Prostate gland (tissue), 2 donors: Measurements from ENCODE around the gene KXD1. TPM values are rescaled to one million over a fixed set of nuclear protein-coding genes. Genes with fewer than 3 reads are reported as not detected.

ENCODE experiments used
- DNase-seq: peaks from one replicate; pipeline ENCODE4 v3.0.0-alpha.2; 2019; ENCODE audit warnings: low spot score
- H3K27ac ChIP-seq, 2 donors: fragments of 200-600 bp; sonication (generic); 2 replicates each; pipeline ENCODE4 v1.5.1; 2017 to 2019
- H3K27me3 ChIP-seq: fragments of 200-600 bp; sonication (generic); replicated peaks from 2 replicates; pipeline ENCODE4 v1.5.1; 2019; ENCODE audit not compliant: insufficient read depth
- H3K36me3 ChIP-seq, 2 donors: fragments of 200-600 bp; sonication (generic); 1 replicate in 1 of 2; 2 replicates in 1 of 2; pipeline versions ENCODE4 v1.5.1 to v1.8.1; 2017 to 2019
- H3K4me1 ChIP-seq: fragments of 200-600 bp; sonication (generic); replicated peaks from 2 replicates; pipeline ENCODE4 v1.5.1; 2019
- H3K4me3 ChIP-seq, 2 donors: fragments of 200-600 bp; sonication (generic); 2 replicates each; pipeline ENCODE4 v1.5.1; 2017 to 2019
- H3K9me3 ChIP-seq: fragments of 200-600 bp; sonication (generic); 2 replicates; pipeline ENCODE4 v1.5.1; 2017
- CTCF ChIP-seq, 4 experiments: fragments of 200-600 bp in 2 of 4; fragments of 450-650 bp in 2 of 4; sonication (generic) in 2 of 4; IDR thresholded peaks; 1 replicate in 3 of 4; 2 replicates in 1 of 4; pipeline ENCODE4 v1.5.1; 2016 to 2019; ENCODE audit warnings: antibody characterized with exemption in 4 of 4, mild to moderate bottlenecking in 2 of 4, moderate library complexity in 2 of 4
- POLR2A ChIP-seq: fragments of 450-650 bp; IDR thresholded peaks from one replicate; pipeline ENCODE4 v1.6.1; 2016; ENCODE audit warnings: antibody characterized with exemption, mild to moderate bottlenecking
- POLR2AphosphoS5 ChIP-seq: sonication (generic); formaldehyde crosslinking; IDR thresholded peaks from one replicate; pipeline ENCODE4 v1.6.1; 2017; ENCODE audit warnings: antibody characterized with exemption
- WGBS: methylation state at CpG from one replicate; pipeline ENCODE4 v1.1.5; 2018; 5-methylcytosine and 5-hydroxymethylcytosine counted together
- intact Hi-C: fragments of 100-400 bp; cut with DNase I; formaldehyde crosslinking; loops from one replicate; pipeline ENCODE4 v1.14.2; 2022
- total RNA-seq, 2 donors: library from RNA; depleted of rRNA; stranded (reverse); fragments of >200 nt; gene quantifications; one replicate each; pipeline ENCODE4 v1.1.0, GENCODE V29; 2016

KXD1 gene
- total RNA-seq, 2 donors from 2014 or later = 115 to 130 TPM

- Histone ChIP-seq H3K4me3 (no peak overlapping the region), H3K9me3 (no peaks in the 10 kb centered on the region), H3K27ac (no peak overlapping the region), H3K27me3 (peaks cover 16% of the 10 kb centered on the region), H3K4me1 (peaks cover 10% of the 10 kb centered on the region), H3K36me3 (no peaks in the 10 kb centered on the region)
- WGBS = 20% methylated on average over 24 of the region's 32 CpGs
- intact Hi-C loops = no loop called here
- no peak for DNase-seq
- TF ChIP-seq POLR2A (no peak), CTCF (IDR thresholded peaks at IDR 0.05) (no peak), POLR2AphosphoS5 (no peak)
These were observed 45.7 kb downstream of the KXD1 start for GRCh38 chr19:18603255-18603957.

GRCh38 chr19:18603958-18604819, 46.5 kb downstream of the KXD1 start:
- Histone ChIP-seq H3K4me3 (no peak overlapping the region), H3K27me3 (peaks cover 23% of the 10 kb centered on the region), H3K36me3 (no peaks in the 10 kb centered on the region), H3K9me3 (no peaks in the 10 kb centered on the region), H3K4me1 (peaks cover 10% of the 10 kb centered on the region), H3K27ac (no peak overlapping the region)
- no peak for DNase-seq
- intact Hi-C loops = no loop called here
- WGBS = 55% methylated on average over 15 of the region's 26 CpGs
- TF ChIP-seq POLR2A (no peak), CTCF (IDR thresholded peaks at IDR 0.05) (no peak), POLR2AphosphoS5 (no peak)

- Histone ChIP-seq H3K27ac (no peak overlapping the region), H3K4me1 (peaks cover 10% of the 10 kb centered on the region)
These were observed 47.1 kb downstream of the KXD1 start for GRCh38 chr19:18604820-18605159.

GRCh38 chr19:18605196-18605545, 47.5 kb downstream of the KXD1 start:
- H3K4me1 ChIP-seq = peaks cover 10% of the 10 kb centered on the region
- TF ChIP-seq CTCF (IDR thresholded peaks at IDR 0.05) (no peak), POLR2A (no peak), POLR2AphosphoS5 (no peak)
- intact Hi-C loops = no loop called here
- H3K36me3 ChIP-seq = no peaks in the 10 kb centered on the region
- H3K27me3 ChIP-seq = peaks cover 31% of the 10 kb centered on the region
- H3K4me3 ChIP-seq = no peak overlapping the region
- H3K27ac ChIP-seq = no peak overlapping the region
- no peaks in the 10 kb centered on the region for H3K9me3 ChIP-seq
- WGBS = 35% methylated on average over 11 of the region's 17 CpGs
- no peak for DNase-seq

More at GRCh38 chr19:18604820-18605159, 47.1 kb downstream of the KXD1 start:
- Histone ChIP-seq H3K4me3 (no peak overlapping the region), H3K9me3 (no peaks in the 10 kb centered on the region), H3K36me3 (no peaks in the 10 kb centered on the region), H3K27me3 (peaks cover 28% of the 10 kb centered on the region)
- whole genome bisulfite sequencing = 58% methylated on average over 10 of the region's 10 CpGs
- DNase-seq = no peak
- TF ChIP-seq POLR2A = no peak
- TF ChIP-seq POLR2AphosphoS5 = no peak
- TF ChIP-seq CTCF (IDR thresholded peaks at IDR 0.05) = no peak
- intact Hi-C loops = no loop called here
